Activated CD4-positive, alpha-beta T cell treated with anti-CD3 and anti-CD28 coated beads, Interleukin-2, amount 50 U/mL, for 48 hours (primary cell): ENCODE data around the gene IL12RB1.

Experiments
- DNase-seq, 2 experiments: peaks; one replicate each; pipeline ENCODE4 v3.0.0-alpha.2; 2020

IL12RB1 gene

DNA sequence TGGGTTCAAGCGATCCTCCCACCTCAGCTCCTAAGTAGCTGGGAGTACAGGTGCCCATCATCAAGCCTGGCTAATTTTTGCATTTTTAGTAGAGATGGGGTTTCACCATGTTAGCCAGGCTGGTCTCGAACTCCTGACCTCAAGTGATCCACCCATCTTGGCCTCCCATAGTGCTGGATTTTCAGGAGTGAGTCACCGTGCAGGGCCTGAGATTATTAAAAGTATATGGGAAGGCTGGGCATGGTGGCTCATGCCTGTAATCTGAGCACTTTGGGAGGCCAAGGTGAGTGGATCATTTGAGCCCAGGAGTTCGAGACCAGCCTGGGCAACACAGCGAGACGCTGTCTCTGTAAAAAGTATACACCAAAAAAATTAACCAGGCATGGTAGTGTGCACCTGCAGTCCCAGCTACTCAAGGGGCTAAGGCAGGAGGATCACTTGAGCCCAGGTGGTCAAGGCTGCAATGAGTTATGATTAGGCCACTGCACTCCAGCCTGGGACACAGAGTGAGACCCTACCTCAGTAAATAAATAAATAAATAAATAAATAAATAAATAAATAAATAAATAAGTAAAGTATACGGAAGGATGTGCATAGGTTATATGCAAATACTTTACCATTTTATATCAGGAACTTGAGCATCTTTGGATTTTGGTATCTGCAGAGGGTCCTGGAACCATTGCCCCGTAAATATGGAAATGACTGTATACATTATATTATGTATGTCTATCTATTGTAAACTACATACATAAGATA, 854 bp downstream of the IL12RB1 start:
- no peak for DNase-seq

DNA sequence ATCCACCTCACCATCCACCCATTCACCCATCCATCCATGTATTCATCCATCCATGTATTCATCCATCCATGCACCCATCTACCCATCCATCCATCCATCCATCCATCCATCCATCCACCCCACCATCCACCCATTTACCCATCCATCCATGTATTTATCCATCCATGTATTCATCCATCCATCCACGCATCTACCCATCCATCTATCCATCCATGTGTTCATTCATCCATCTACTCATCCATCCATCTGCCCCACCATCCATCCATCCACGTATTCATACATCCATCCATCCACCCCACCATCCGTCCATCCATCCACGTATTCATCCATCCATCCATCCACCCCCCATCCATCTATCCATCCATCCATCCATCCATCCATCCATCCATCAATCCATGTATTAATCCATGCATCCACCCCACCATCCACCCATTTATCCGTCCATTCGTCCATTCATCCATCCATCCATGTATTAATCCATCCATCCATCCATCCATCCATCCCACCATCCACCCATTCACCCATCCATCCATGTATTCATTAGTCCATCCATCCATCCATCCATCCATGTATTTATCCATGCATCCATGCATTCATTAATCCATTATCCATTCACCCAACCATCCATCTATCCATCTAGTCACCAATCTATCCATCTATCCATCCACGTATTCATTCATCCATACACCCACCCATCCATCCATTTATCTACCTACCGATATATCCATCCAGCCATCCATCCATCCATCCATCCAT, 2.6 kb downstream of the IL12RB1 start:
- DNase-seq = no peak

DNA sequence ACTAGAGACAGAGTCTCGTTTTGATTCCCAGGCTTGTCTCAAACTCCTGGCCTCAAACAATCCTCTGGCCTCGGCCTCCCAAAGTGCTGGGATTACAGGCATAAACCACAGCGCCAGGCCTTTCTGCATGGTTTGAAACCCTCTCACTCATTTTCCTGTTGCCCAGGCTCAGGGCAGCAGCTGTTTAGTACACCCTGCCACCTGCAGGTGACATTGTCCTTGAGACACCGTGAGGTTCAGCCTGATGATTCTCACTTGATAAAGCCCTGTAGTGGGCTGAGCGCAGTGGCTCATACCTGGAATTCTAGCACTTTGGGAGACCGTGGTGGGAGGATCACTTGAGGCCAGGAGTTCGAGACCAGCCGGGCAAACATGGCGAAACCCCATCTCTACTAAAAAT, 12.5 kb downstream of the IL12RB1 start:
- no peak for DNase-seq

DNA sequence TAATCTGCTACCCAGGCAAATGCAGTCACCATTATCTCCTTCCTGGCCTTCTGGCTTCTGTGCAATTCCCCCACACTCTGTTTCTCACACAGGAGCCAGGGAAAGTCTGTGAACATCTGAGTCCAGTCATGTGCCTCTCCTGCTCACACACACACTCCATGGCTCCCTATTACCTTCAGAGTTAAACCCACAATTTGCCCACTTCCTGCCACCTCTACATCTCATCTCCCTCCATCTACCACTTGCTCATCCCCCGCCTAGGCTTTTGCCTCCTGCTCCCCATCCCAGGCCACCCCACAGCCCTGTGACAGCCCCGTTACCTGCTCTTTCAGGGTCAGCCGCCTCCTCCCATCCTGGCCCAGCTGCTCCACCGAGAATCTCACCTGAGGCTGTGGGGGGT, 13.5 kb downstream of the IL12RB1 start:
- DNase-seq = no peak

DNA sequence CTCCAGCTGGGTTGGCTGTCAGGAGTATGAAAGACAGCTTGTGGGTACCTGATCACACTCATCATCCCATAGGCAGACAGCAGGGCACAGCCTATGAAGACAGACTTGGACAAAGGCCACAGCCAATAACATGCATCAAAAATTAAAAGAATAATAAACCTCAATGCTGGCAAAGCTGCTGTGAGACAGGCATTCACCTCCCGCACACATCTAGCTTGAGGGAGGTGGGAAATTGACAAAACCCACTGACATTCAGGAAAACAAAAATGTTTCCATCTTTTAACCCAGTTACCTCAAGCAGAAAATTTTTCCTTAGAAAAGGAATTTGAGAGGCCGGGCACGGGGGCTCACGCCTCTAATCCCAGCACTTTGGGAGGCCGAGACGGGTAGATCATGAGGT, 14.4 kb downstream of the IL12RB1 start:
- DNase-seq = no peak

DNA sequence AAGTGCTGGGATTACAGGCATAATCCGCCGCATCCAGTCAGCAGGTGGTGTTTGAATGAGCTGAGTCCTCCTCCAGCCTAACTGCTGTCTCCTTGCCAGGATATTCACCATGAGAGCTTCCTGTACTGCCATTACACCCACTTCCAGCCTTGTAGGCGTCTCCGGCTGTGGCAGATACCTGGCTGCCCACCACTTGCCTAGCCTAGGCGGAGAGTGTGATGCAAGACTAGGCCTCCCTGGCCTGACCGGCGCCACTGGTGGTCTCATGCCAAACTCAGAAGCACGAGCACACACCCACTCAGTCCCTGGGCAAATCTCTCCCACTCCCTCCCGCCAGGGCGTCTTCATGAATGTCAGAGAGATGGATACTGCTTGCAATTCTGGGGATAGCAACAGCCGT, 16.6 kb downstream of the IL12RB1 start:
- no peak for DNase-seq

DNA sequence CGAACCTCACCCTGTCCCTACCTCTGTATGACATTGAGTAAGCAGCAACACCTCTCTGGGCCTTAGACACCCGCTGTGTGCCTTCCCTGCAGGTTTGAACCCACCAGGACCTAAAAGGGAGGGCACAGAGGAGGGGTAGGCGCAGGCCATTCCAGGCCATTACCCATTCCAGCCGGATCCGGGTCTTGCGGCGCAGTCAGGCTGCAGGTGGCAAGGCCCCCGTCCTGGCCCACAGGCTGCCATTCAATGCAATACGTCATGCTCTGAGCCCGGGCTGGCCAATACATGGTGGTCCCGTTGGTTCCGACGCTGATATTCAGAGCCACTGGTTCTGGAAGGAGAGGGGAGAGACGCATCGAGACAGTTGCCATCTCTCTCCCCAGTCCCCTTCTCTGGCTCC, 17.4 kb downstream of the IL12RB1 start:
- DNase-seq = no peak

DNA sequence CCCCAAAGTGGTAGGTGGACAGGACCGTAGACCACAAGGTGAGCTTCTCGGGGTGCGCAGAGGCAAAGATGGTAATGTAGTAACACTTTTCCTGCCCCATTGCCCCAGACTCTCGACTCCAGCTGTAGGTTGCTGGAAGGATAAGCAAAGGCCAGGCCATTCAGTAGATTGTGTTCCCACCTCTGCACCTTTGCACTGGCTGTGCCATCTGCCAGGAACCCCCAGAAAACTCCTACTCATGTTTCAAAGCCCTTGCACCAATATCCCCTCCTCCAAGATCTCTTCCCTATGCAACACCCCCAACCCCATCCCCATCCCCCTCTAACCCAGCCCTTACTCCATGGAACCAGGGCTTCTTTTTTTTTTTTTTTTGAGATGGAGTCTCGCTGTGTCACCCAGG, 18.3 kb downstream of the IL12RB1 start:
- DNase-seq = no peak

DNA sequence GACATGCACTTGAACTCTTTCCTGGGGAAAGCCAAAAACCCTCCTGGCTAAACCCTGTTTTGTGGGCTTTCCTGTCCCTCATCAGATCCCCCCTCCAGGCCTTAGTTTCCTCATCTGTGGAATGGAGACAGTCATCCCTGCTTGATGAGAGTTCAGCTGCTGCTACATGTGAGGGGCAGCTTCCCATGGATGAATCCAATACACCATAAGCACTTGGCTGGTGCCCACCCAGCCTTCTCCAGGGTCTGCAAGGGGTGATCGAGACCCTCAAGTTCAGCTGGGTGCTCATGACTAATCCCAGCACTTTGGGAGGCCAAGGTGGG, 21.6 kb downstream of the IL12RB1 start:
- DNase-seq = no peak

DNA sequence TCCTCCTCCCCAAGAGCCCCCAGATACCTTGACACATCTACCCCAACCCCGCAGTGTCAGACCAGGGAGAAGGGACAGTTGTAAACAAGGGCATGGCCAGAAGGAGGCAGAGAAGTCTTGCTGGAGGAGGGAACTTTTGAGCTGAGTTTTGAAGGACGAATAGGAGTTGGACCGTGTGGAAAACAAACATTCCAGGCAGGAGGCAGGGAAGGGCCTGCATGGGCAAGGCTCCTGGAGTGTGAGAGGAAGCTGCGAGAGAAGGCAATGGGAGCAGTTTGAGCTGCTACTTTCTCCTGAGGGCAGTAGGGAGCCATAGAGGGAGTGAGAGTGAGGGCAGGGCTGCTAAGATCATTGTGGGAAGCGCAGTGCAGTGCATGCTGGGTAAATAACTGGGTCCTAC, 23.3 kb downstream of the IL12RB1 start:
- peak; percentile 49 to 60 for DNase-seq

DNA sequence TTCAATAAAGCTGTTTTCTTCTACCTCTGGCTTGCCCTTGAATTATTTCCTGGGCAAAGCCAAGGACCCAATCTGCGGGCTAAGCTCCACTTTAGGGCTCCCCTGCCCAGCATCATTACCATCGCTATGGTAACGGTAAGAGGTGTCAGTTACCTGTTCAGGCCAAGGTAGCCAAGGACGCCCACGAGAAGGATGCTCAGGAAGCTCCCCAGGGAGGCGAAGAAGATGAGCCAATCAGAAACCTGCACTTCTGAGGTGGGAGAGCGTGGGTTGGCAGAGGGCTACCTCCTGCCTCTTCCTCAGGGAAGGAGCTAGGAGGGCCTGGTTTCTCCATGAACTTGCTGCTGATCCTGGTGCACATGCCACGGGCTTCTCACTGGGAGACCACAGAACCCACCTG, 24.7 kb downstream of the IL12RB1 start:
- no peak for DNase-seq

DNA sequence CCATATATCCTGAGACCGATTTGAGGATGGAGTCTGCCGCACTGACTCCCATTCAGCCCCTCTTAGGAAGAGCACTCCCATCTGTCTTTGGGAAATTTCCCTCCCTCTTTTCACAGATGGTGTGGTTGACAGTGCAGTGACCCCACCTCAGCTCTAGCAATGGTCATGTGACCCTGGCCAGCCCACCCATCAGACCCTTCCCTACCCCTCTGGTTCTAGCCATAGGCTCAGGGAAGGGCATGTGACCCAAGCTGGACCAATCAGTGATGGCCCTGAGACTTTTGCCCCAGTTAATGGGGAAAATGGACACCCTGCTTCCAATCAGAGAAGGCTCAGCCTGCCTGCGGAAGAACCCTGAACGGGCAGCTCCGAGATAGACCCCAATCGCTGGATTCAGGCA, 26.3 kb downstream of the IL12RB1 start:
- no peak for DNase-seq

DNA sequence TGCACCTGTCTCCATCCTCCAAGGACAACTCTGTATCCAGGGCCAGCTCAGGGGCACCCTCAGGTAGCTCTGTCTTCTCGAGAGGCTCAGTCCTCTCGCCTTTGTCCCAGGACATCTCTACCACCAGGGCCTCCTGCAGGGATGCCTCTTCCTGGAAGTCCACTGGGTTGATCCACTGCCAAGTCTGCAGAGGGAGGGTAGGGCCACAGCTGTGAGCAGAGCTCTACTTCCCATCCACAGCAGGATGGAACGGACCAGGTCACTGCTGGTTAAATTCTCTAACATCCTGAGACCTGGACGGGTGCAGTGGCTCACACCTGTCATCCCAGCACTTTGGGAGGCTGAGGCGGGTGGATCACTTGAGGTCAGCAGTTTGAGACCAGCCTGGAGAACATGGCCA, 26.8 kb downstream of the IL12RB1 start:
- no peak for DNase-seq

DNA sequence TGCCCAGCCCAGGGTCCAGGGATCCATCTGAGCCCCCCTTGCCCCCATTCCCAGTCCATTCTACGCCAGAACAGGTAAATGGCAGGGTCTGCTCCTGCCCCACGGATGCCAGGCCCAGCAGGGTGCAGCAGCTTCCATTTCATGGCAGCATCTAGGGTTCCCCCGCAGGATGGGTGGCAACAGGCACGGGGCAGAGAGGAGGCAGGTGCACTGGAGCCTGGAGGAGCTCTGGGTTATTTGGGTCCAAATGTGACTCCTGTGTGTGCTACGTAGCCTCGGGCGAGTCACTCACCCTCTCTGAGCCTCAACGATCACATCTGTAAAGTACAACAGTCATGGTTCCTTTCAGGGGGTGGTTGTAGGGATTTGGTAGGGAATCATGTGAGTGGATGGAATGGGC, 27.4 kb downstream of the IL12RB1 start:
- DNase-seq = no peak

DNA sequence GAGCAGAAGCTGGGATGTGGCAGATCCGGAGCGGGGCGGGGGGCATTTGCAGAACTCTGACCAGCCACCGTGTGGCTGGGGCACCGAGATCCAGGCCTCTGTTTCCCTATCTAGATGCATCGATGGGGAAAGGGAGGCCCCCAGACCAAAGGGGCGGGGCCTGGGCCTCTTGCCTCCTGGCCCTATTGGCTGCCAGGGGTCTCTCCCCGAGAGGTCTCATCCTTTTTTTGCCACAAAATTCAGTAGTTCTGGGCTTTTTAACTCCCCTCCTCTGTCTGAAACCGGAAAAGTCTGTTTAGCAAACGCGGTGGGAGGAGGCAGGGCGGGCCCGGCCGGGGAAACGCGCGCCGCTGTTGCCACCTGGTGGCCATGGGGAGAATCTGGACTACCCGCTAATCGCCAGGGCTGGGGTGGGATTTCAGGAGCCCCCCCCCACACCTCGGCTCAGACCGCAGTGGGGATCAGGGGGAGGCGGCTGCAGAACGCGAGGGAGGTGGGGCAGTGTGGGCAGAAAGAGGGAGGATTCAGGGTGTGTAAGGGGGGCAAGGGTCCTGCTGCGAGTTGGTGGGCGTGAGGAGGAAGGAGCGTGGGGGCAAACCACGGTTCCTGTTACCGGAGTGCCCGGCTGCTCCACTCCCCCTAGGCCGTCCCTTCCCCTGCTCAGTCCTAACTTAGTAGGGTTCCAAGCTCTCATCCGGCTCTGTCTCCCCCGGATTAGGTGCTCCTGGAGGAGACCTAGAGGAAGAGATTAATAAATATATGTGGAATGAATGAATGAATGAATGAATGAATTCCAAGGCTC, 28.3 kb downstream of the IL12RB1 start:
- DNase-seq = peak; percentile 83 to 85

DNA sequence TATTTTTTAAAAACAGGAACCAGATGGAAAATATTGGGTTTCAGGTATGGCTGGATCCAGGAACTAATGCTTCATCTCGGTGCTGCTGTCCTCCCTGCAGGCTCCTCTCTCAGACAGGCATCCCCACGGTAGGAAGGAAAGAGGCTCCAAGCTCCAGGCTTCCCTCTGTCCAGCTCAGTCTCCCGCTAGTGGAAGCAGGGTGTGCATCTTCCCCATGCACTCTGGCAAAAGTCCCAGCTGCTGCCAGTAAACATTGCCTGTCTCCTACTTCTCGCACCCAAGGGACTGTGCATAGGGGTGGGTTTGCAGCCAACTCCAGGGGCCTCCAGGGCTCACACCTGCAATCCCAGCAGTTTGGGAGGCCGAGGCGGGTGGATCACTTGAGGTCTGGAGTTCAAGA, 29.2 kb downstream of the IL12RB1 start:
- DNase-seq = no peak

DNA sequence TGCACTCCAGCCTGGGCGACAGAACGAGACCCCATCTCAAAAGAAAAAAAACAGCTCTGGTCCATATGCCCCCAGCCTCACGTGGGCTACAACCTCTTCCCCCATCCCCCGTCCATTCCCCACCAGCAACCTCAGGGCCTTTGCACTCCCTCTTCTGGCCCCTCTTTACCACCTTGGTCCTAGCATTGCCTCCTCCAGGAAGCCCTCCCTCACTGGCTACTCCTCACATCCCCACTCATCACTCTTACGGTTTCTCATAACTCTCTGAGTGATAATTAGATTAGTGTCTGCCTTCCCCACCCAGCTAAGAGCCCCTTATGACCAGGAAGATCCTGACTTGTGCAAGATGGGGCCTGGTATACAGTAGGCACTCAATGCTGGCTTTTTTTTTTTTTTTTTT, 30.8 kb downstream of the IL12RB1 start:
- no peak for DNase-seq

DNA sequence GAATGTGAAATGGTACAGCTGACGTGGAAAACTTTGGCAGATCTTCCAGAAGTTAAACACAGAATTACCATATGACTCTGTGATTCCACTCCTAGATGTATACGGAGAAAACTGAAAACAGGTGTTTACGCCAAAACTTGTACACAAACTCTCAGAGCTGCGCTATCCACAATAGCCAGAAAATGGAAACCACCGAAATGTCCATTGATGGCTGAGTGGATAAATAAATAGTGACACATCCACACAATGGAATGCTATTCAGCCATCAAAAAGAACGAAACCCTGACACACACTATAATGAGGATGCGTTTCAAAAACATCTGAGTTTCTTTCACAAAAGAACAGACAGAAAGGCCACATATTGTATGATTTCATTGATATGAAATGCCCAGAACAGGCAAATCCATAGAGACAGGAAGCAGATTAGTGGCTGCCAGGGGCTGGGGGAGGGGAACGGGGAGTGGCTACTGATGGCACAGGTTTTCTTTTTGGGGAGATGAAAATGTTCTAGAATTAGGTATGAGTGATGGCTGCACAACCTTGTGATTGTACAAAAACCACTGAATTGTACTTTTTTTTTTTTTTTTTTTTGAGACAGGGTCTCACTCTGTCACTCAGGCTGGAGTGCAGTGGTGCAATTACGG, 33.0 kb downstream of the IL12RB1 start:
- DNase-seq = no peak

DNA sequence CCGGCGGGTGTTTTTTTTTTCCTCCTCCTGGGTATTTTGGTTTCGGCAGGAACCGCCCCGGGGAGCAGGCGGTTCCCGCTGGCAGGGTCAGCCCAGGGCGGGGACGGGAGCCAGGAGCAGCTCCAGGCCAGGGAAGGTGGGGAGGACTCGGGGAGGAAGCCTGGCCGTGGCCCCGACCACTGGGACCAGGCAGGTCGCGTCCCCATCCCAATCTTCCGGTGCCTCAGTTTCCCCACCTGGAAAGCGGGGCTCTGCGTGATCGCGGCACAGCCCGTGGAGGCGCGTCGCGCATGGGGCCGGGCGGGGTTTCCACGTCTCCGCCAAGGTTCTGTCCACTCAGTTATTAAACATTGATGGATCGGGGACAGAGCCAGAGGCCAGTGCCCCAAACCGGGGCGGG, 34.8 kb downstream of the IL12RB1 start:
- DNase-seq = no peak

DNA sequence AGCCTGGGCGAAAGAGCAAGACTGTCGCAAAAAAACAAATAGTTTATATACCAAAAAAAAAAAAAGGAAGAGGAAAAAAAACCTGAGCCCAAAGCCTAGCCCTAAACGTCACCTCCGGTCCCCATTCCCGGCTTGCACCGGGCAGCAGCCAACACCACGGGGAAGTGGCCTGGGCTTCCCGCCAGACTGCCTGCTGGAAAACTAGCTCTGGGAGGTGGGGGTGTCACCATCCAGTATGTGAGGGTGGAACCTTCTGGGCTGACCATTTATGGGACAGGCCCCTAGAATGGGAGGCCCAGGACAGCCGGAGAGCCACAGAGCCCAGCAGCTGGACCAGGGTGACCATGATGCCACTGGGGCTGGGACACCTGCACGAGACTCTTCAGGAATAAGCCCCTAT, 37.3 kb downstream of the IL12RB1 start:
- no peak for DNase-seq

DNA sequence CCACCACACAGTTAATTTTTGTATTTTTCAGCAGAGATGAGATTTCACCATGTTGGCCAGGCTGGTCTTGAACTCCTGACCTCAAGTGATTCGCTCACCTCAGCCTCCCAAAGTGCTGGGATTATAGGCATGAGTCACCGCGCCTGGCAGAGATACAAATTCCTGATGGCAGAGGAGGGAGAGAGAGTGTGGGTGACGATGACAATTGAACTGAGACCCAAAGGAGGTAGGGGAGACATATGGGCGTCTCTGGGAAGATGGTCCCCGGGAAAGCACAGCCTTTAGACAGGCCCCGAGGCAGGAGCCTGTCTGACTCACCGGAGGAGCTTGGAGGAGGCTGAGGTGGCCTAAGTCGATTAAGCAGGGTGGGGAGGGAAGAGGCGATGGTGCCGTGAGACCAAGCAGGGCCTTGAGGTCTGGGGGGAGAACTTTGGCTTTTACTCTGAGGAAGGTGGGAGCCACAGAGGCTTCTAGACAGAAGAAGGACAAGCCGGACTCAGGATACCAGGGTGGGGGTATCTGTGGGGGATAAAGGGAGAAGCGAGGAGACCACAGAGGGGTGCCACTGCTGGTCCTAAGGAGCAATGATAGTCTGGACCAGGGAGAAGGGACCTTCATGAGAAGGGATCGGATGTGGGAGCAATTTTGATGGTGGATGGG, 40.5 kb downstream of the IL12RB1 start:
- peak; percentile 25 to 52 for DNase-seq

DNA sequence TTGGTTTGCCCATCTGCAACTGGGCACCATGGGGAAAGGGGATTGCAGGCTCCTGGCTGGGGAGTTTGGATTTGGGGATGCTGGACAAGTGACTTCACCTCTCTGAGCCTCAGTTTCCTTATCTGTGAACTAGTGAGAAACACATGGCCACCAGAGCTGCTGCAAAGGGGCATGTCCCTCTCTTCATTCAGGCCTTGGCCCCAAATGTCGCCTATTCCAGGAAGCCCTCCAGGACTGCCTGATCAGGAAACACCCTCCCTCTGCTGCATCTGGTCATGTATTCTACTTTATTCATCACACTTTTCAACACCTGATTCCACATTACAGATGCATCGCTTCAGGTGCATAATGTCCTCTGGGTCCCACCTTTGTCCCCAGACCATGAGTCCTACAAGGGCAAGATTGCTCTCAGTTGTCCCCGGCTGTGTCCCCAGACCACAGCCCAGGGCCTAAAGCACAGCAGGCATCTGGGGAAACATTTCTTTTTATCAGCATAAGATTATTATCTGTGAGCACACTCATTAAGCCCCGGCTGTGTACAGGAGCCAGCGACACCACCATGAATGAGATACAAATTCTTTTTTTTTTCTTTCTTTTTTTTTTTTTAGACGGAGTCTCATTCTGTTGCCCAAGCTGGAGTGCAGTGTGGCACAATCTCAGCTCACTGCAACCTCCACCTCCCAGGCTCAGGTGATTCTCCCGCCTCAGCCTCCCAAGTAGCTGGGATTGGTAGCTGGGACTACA, 41.3 kb downstream of the IL12RB1 start:
- no peak for DNase-seq
